ENCODE data around the gene SBF2.

SBF2 gene

GRCh38 chr11:10072841-10073240 lies 221.2 kb downstream of the SBF2 start:
- H3K27ac ChIP-seq, result no peak overlapping the region
- TF ChIP-seq CTCF (conservative IDR thresholded peaks at IDR 0.05; ENCODE audit: low read depth), result no peak
- ChIA-PET CTCF (no interaction called here), POLR2A (ENCODE audit: low non-redundant PET) (no interaction called here)
- DNase-seq (ENCODE audit: low spot score), result no peak

GRCh38 chr11:10072142-10072541 lies 221.9 kb downstream of the SBF2 start:
- CTCF ChIA-PET, result no interaction called here
- TF ChIP-seq CTCF (conservative IDR thresholded peaks at IDR 0.05; ENCODE audit: low read depth), result no peak
- POLR2A ChIA-PET (ENCODE audit: low non-redundant PET), result no interaction called here
- no peak for DNase-seq (ENCODE audit: low spot score)
- no peak overlapping the region for H3K27ac ChIP-seq

- CTCF ChIA-PET, result interaction anchor here (0.7 kb wide), 1 partner anchor 25 kb away, joined by 3 read pairs; no protein-coding TSS in a partner anchor
- no peak overlapping the region for H3K27ac ChIP-seq
- POLR2A ChIA-PET (ENCODE audit: low non-redundant PET), result no interaction called here
- TF ChIP-seq CTCF (conservative IDR thresholded peaks at IDR 0.05; ENCODE audit: low read depth), result no peak
- DNase-seq (ENCODE audit: low spot score), result no peak
Measured at GRCh38 chr11:10067629-10068300, 226.3 kb downstream of the SBF2 start.

- CTCF ChIA-PET, result no interaction called here
- POLR2A ChIA-PET (ENCODE audit: low non-redundant PET), result no interaction called here
Measured at GRCh38 chr11:10066441-10066840, 227.6 kb downstream of the SBF2 start.

GRCh38 chr11:10064828-10065227 lies 229.2 kb downstream of the SBF2 start:
- DNase-seq (ENCODE audit: low spot score), result no peak
- no peak overlapping the region for H3K27ac ChIP-seq
- ChIA-PET CTCF (no interaction called here), POLR2A (ENCODE audit: low non-redundant PET) (no interaction called here)
- TF ChIP-seq CTCF (conservative IDR thresholded peaks at IDR 0.05; ENCODE audit: low read depth), result no peak

More at GRCh38 chr11:10066441-10066840, 227.6 kb downstream of the SBF2 start:
- H3K27ac ChIP-seq, result no peak overlapping the region
- TF ChIP-seq CTCF (conservative IDR thresholded peaks at IDR 0.05; ENCODE audit: low read depth), result no peak
- DNase-seq (ENCODE audit: low spot score), result no peak

GRCh38 chr11:10058356-10058755 lies 235.7 kb downstream of the SBF2 start:
- H3K27ac ChIP-seq, result no peak overlapping the region
- CTCF ChIA-PET, result interaction anchor here (0.8 kb wide), 1 partner anchor 16 kb away, joined by 4 read pairs; no protein-coding TSS in a partner anchor
- no peak for DNase-seq (ENCODE audit: low spot score)
- TF ChIP-seq CTCF (conservative IDR thresholded peaks at IDR 0.05; ENCODE audit: low read depth), result no peak
- POLR2A ChIA-PET (ENCODE audit: low non-redundant PET), result no interaction called here
